Gastroesophageal sphincter (tissue), 4 donors: Measurements from ENCODE around the gene CDK14. TPM values are rescaled to one million over a fixed set of nuclear protein-coding genes. Genes with fewer than 3 reads are reported as not detected.

Source experiments
- ATAC-seq: fragments of 150-250 bp; one replicate; pipeline ENCODE4 v1.9.1; 2016; ENCODE audit warnings: mild to moderate bottlenecking, moderate library complexity
- H3K27ac ChIP-seq, 4 donors: fragments of 200-600 bp; sonication (generic) in 3 of 4; 1 replicate in 3 of 4; 2 replicates in 1 of 4; pipeline ENCODE4 v1.5.1; 2016 to 2019
- H3K27me3 ChIP-seq: fragments of 200-600 bp; sonication (generic); one replicate; pipeline ENCODE4 v1.5.1; 2019
- H3K36me3 ChIP-seq, 2 donors: fragments of 200-600 bp; sonication (generic); one replicate each; pipeline ENCODE4 v1.5.1; 2019; ENCODE audit warnings: control low read depth in 1 of 2
- H3K4me1 ChIP-seq, 3 donors: fragments of 200-600 bp; sonication (generic); 1 replicate in 2 of 3; 2 replicates in 1 of 3; pipeline ENCODE4 v1.5.1; 2016 to 2019; ENCODE audit warnings: control low read depth in 2 of 3
- H3K4me3 ChIP-seq, 2 donors: fragments of 200-600 bp; sonication (generic); one replicate each; pipeline ENCODE4 v1.5.1; 2019; ENCODE audit warnings: mild to moderate bottlenecking in 1 of 2, moderate library complexity in 1 of 2
- H3K9me3 ChIP-seq, 3 donors: fragments of 200-600 bp; sonication (generic); one replicate each; pipeline ENCODE4 v1.5.1; 2017 to 2019; ENCODE audit warnings: control low read depth in 2 of 3
- CTCF ChIP-seq, 4 experiments: fragments of 200-600 bp in 2 of 4; fragments of 450-650 bp in 2 of 4; sonication (generic) in 1 of 4; IDR thresholded peaks; one replicate each; pipeline ENCODE4 v1.5.1; 2017 to 2019; ENCODE audit warnings: antibody characterized with exemption in 4 of 4, mild to moderate bottlenecking in 2 of 4, moderate library complexity in 2 of 4
- EP300 ChIP-seq: sonication (generic); formaldehyde crosslinking; IDR thresholded peaks from one replicate; pipeline ENCODE4 v1.6.1; 2017; ENCODE audit warnings: antibody characterized with exemption, mild to moderate bottlenecking
- POLR2A ChIP-seq, 2 donors: fragments of 450-650 bp; IDR thresholded peaks; one replicate each; pipeline ENCODE4 v1.6.1; 2017; ENCODE audit warnings: antibody characterized with exemption in 2 of 2, mild to moderate bottlenecking in 2 of 2, moderate library complexity in 1 of 2
- POLR2AphosphoS5 ChIP-seq: sonication (generic); formaldehyde crosslinking; IDR thresholded peaks from one replicate; pipeline ENCODE4 v1.6.1; 2017; ENCODE audit warnings: antibody characterized with exemption
- WGBS, 2 donors: methylation state at CpG; one replicate each; pipeline ENCODE4 v1.1.5; 2018; ENCODE audit warnings: low coverage in 1 of 2; 5-methylcytosine and 5-hydroxymethylcytosine counted together
- total RNA-seq, 4 donors: library from RNA; depleted of rRNA; stranded (reverse); fragments of >200 nt; gene quantifications; one replicate each; pipeline ENCODE4 v1.1.0, GENCODE V29; 2016

Gene CDK14
- total RNA-seq, 4 donors from 2014 or later = 14.8 to 28.7 (median 18.4) TPM

DNA sequence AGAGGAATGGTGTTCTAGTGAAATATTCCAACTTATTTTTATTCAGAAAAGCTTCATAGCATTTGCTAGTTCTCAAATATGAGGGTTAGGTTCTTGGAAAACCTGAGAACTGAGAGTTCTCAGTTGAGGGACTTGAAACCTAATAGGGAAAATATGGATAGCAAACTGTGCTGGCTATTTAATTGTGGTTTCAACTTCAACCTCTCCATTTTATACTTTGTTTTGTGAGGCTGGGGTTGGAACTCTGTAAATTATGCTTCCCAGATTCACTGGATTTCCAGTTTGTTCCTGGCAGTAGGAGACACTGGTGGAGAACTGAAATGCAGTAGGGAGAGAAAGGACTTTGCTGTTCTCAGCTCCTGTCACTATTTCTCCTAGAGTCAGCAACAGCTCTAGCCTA lies 52.7 kb downstream of the CDK14 start:
- Histone ChIP-seq H3K36me3 (no peaks in the 10 kb centered on the region), H3K4me3 (no peak overlapping the region), H3K27ac (no peak overlapping the region), H3K4me1 (peaks cover 0 to 19% (median 0%) of the 10 kb centered on the region in 3 donors), H3K9me3 (peaks cover 0 to 8% (median 0%) of the 10 kb centered on the region in 3 donors), H3K27me3 (no peaks in the 10 kb centered on the region)
- TF ChIP-seq POLR2AphosphoS5 = no peak
- TF ChIP-seq POLR2A (IDR thresholded peaks at IDR 0.05) = no peak
- no peak for TF ChIP-seq CTCF (IDR thresholded peaks at IDR 0.05)
- no peak for TF ChIP-seq EP300
- no peak for ATAC-seq

- WGBS, 2 donors = 83 to 90% methylated on average over 4 of the region's 4 CpGs
- no peak for TF ChIP-seq EP300
- TF ChIP-seq CTCF (IDR thresholded peaks at IDR 0.05) = no peak
- TF ChIP-seq POLR2A (IDR thresholded peaks at IDR 0.05) = no peak
- TF ChIP-seq POLR2AphosphoS5 = no peak
- Histone ChIP-seq H3K27ac (no peak overlapping the region), H3K36me3 (no peaks in the 10 kb centered on the region), H3K9me3 (no peaks in the 10 kb centered on the region), H3K4me1 (no peaks in the 10 kb centered on the region), H3K27me3 (no peaks in the 10 kb centered on the region), H3K4me3 (no peak overlapping the region)
- ATAC-seq = no peak
Observed at GRCh38 chr7:90654718-90655427, 58.8 kb downstream of the CDK14 start.

DNA sequence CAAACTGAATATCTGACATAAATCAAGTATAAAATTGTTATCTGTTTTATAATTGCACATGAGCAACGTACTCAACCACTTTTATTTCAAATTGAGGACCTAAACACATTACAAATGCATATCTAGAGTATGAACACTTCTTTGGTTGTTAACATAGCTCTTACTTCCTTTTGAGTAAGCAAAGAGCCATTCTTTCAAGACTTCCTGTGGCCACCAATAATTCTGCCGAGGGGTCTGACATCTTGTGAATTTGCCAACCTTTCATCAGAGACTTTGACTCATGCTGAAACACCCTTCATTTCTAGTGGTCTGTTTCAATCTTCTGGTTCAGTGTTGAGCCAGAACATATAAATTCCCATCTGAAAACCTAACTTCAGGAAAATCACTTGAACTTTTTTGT lies 59.4 kb downstream of the CDK14 start:
- Histone ChIP-seq H3K4me3 (no peak overlapping the region), H3K27me3 (no peaks in the 10 kb centered on the region), H3K36me3 (no peaks in the 10 kb centered on the region), H3K4me1 (peaks cover 0 to 4% (median 0%) of the 10 kb centered on the region in 3 donors), H3K9me3 (no peaks in the 10 kb centered on the region), H3K27ac (no peak overlapping the region)
- no peak for TF ChIP-seq POLR2AphosphoS5
- TF ChIP-seq CTCF (IDR thresholded peaks at IDR 0.05) = no peak
- TF ChIP-seq POLR2A (IDR thresholded peaks at IDR 0.05) = no peak
- no peak for TF ChIP-seq EP300
- no peak for ATAC-seq
- 32 to 70% methylated on average over 2 of the region's 2 CpGs for WGBS, 2 donors

- TF ChIP-seq CTCF (IDR thresholded peaks at IDR 0.05) = no peak
- no peak for TF ChIP-seq POLR2AphosphoS5
- no peak for TF ChIP-seq POLR2A (IDR thresholded peaks at IDR 0.05)
- no peak for TF ChIP-seq EP300
- WGBS, 2 donors = 63 to 85% methylated on average over 1 of the region's 1 CpG
- peaks cover 5 to 23% (median 15%) of the 10 kb centered on the region in 3 donors for H3K4me1 ChIP-seq
- H3K27ac ChIP-seq = no peak overlapping the region
- ATAC-seq = no peak
- H3K36me3 ChIP-seq = no peaks in the 10 kb centered on the region
- no peak overlapping the region for H3K4me3 ChIP-seq
- H3K27me3 ChIP-seq = no peaks in the 10 kb centered on the region
- H3K9me3 ChIP-seq = no peaks in the 10 kb centered on the region
Observed at GRCh38 chr7:90657481-90657880, 61.4 kb downstream of the CDK14 start.

GRCh38 chr7:90660100-90660499 lies 64.0 kb downstream of the CDK14 start:
- Histone ChIP-seq H3K9me3 (no peaks in the 10 kb centered on the region), H3K4me1 (peaks cover 8 to 26% (median 15%) of the 10 kb centered on the region in 3 donors), H3K4me3 (no peak overlapping the region), H3K27me3 (no peaks in the 10 kb centered on the region), H3K27ac (no peak overlapping the region), H3K36me3 (no peaks in the 10 kb centered on the region)
- 94 to 100% methylated on average over 2 of the region's 2 CpGs for WGBS, 2 donors
- TF ChIP-seq POLR2A (IDR thresholded peaks at IDR 0.05) = no peak
- no peak for TF ChIP-seq CTCF (IDR thresholded peaks at IDR 0.05)
- TF ChIP-seq EP300 = no peak
- no peak for TF ChIP-seq POLR2AphosphoS5
- no peak for ATAC-seq
